ENCODE results near the gene LAGE3. TPM values are rescaled to one million over a fixed set of nuclear protein-coding genes. Genes with fewer than 3 reads are reported as not detected.

The LAGE3 gene
- total RNA-seq, 1 donor from 2014 or later = 18.0 TPM

DNA sequence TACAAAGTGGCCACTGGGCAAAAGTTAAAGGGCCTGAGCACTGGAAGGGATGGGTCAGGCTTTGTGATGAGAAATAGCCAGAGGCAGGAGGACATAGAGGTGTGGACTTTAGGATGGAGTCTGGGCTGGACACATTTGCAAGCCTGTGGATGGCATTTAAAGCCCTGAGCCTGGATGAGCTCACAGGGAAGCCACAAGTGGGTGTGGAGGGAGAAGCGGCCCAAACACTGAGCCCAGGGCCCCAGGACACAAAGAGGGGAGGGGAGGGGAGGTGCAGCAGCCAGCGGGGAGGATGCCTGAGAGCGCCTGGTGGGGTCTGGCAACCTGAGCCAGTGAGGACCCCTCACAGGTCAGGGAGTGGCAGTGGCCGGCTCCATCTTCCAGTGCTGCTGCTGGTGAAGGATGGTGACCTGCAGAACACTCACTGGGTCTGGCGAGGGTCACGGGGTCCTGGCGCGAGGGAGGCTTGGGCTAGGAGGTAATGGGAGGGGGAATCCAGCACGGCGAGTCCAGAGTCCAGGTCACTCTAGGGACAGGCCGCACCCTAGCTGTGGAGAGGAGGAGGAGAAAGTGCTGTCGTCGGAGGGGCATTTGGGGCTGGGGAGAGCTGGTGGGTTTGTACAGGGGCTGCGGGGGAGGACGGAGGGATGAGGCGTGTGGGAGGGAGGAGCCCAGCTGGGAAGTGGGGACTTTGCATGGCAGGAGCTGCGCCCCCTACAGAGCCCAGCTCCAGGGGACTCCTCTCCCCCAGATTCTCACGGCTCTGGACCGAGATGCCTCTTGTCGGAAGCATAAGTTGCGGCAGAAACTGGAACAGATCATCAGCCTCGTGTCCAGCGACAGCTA, 7.0 kb downstream of the LAGE3 start:
- intact Hi-C loops (cut with micrococcal nuclease) = no loop called here

DNA sequence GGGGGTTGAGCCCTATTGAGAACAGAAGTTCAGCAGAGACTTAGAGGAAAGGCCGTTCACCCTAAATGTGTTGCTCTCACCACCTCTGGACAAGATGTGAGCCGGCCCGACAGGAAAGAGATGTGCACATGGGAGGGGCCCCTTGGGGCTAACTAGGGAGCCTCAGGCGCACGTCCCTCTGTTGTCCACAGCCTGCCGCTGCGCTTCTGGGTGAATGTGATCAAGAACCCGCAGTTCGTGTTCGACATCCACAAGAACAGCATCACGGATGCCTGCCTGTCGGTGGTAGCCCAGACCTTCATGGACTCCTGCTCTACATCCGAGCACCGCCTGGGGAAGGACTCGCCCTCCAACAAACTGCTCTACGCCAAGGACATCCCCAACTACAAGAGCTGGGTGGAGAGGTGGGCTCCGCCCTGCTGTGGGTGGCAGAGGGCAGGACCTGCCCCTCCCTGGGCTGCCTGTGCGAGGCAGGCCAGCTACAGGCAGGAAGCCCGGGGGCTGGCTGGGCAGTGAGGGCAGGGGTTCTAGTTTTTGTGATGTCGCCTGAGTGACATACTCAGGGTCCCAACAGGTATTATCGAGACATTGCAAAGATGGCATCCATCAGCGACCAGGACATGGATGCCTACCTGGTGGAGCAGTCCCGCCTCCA, 8.0 kb downstream of the LAGE3 start:
- H3K4me3 ChIP-seq = no peak overlapping the region
- DNase-seq = no peak
- no peaks in the 10 kb centered on the region for H3K27me3 ChIP-seq (ENCODE audit: low read depth)
- H3K36me3 ChIP-seq = peaks cover 20% of the 10 kb centered on the region
- no peaks in the 10 kb centered on the region for H3K4me1 ChIP-seq
- TF ChIP-seq, protein P1, sequence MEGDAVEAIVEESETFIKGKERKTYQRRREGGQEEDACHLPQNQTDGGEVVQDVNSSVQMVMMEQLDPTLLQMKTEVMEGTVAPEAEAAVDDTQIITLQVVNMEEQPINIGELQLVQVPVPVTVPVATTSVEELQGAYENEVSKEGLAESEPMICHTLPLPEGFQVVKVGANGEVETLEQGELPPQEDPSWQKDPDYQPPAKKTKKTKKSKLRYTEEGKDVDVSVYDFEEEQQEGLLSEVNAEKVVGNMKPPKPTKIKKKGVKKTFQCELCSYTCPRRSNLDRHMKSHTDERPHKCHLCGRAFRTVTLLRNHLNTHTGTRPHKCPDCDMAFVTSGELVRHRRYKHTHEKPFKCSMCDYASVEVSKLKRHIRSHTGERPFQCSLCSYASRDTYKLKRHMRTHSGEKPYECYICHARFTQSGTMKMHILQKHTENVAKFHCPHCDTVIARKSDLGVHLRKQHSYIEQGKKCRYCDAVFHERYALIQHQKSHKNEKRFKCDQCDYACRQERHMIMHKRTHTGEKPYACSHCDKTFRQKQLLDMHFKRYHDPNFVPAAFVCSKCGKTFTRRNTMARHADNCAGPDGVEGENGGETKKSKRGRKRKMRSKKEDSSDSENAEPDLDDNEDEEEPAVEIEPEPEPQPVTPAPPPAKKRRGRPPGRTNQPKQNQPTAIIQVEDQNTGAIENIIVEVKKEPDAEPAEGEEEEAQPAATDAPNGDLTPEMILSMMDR (IDR thresholded peaks at IDR 0.05; ENCODE audit: borderline replicate concordance) = no peak
- no peak overlapping the region for H3K27ac ChIP-seq (replicated peaks)
- intact Hi-C loops (cut with micrococcal nuclease) = no loop called here
- no peaks in the 10 kb centered on the region for H3K9me3 ChIP-seq (replicated peaks)

More for the DNA sequence above, 7.0 kb downstream of the LAGE3 start:
- DNase-seq = no peak
- no peaks in the 10 kb centered on the region for H3K9me3 ChIP-seq (replicated peaks)
- H3K4me1 ChIP-seq = no peaks in the 10 kb centered on the region
- no peaks in the 10 kb centered on the region for H3K27me3 ChIP-seq (ENCODE audit: low read depth)
- TF ChIP-seq, protein P1 (IDR thresholded peaks at IDR 0.05; ENCODE audit: borderline replicate concordance) = no peak
- no peak overlapping the region for H3K27ac ChIP-seq (replicated peaks)
- H3K36me3 ChIP-seq = peaks cover 20% of the 10 kb centered on the region
- H3K4me3 ChIP-seq = no peak overlapping the region

DNA sequence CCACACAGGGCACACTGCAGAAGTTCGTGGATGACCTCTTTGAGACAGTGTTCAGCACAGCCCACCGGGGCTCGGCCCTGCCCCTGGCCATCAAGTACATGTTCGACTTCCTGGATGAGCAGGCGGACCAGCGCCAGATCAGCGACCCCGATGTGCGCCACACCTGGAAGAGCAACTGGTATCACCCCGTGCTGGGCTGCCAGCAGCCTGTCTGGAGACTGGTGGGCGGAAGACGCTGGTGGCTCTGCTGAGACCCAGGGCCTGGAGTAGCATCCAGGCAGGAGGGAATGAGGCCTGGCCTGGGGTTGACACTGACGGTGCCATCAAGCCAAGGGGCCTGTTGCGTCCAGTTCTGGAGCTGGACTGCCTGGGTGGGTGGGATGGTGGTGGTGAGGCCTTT, 8.6 kb downstream of the LAGE3 start:
- peaks cover 23% of the 10 kb centered on the region for H3K36me3 ChIP-seq
- intact Hi-C loops (cut with micrococcal nuclease) = no loop called here
- no peaks in the 10 kb centered on the region for H3K27me3 ChIP-seq (ENCODE audit: low read depth)
- H3K27ac ChIP-seq (replicated peaks) = no peak overlapping the region
- DNase-seq = no peak
- no peaks in the 10 kb centered on the region for H3K9me3 ChIP-seq (replicated peaks)
- no peaks in the 10 kb centered on the region for H3K4me1 ChIP-seq
- no peak overlapping the region for H3K4me3 ChIP-seq
- TF ChIP-seq, protein P1 (IDR thresholded peaks at IDR 0.05; ENCODE audit: borderline replicate concordance) = no peak

DNA sequence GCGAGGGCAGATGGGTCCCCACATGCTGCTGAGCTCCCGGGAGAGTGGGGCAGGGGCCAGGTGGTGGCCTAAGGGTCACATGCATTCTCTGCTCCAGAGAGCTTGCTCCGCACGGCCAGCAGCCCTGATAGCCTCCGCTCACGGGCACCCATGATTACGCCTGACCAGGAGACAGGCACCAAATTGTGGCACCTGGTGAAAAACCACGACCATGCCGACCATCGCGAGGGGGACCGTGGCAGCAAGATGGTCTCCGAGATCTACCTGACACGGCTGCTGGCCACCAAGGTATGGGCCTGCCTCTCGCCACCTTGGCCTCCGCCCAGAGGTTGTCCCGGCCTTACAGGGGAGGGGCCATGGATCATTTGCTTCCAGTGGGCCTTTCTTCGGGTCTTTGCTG, 9.2 kb downstream of the LAGE3 start:
- Histone ChIP-seq H3K9me3 (replicated peaks) (no peaks in the 10 kb centered on the region), H3K27ac (replicated peaks) (no peak overlapping the region), H3K27me3 (ENCODE audit: low read depth) (no peaks in the 10 kb centered on the region), H3K4me3 (no peak overlapping the region), H3K36me3 (peaks cover 24% of the 10 kb centered on the region), H3K4me1 (no peaks in the 10 kb centered on the region)
- intact Hi-C loops (cut with micrococcal nuclease) = no loop called here
- TF ChIP-seq, protein P1 (IDR thresholded peaks at IDR 0.05; ENCODE audit: borderline replicate concordance) = no peak
- DNase-seq = no peak

DNA sequence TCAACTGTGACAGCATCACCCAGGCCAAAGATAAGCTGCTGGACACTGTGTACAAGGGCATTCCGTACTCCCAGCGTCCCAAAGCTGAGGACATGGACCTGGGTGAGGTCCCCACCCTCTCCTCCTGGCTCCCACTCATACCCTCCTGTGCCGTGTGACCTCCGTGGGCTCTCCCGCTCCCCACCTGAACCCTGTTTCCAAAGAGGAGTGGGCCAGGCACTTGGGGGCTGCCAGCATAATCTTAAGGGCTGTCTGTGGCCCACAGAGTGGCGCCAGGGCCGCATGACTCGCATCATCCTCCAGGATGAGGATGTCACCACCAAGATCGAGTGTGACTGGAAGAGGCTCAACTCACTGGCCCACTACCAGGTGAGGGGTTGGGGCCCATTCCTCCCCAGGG, 10.0 kb downstream of the LAGE3 start:
- DNase-seq = no peak
- no peak overlapping the region for H3K4me3 ChIP-seq
- H3K27ac ChIP-seq (replicated peaks) = no peak overlapping the region
- no peaks in the 10 kb centered on the region for H3K4me1 ChIP-seq
- intact Hi-C loops (cut with micrococcal nuclease) = no loop called here
- H3K27me3 ChIP-seq (ENCODE audit: low read depth) = no peaks in the 10 kb centered on the region
- TF ChIP-seq, protein P1 (IDR thresholded peaks at IDR 0.05; ENCODE audit: borderline replicate concordance) = no peak
- H3K36me3 ChIP-seq = peaks cover 24% of the 10 kb centered on the region
- no peaks in the 10 kb centered on the region for H3K9me3 ChIP-seq (replicated peaks)

Measured in left ventricle myocardium inferior (tissue), 1 donor.